Neural cell (in vitro differentiated cells): ENCODE data around the gene KRTAP10-10. TPM values are rescaled to one million over a fixed set of nuclear protein-coding genes. Genes with fewer than 3 reads are reported as not detected.
"Not testable (repeated sequence)": the region's sequence is repeated elsewhere in the genome, so short reads cannot be mapped to it uniquely, and the experiment has no call there.

Experiments used
- H2AFZ ChIP-seq: fragments of 200-600, 300-800 bp; sonication (generic), shearing (Covaris generic); 2 replicates; pipeline ENCODE4 v1.6.0; 2014; ENCODE audit warnings: low read depth, mild to moderate bottlenecking, antibody characterized with exemption, low read length, moderate library complexity
- H3F3A ChIP-seq: fragments of 200-600 bp; shearing (Covaris generic); 2 replicates; pipeline ENCODE4 v1.6.1; 2016; ENCODE audit warnings: mild to moderate bottlenecking, moderate library complexity, mixed read lengths, antibody characterized with exemption, low read length; ENCODE audit not compliant: insufficient read depth, poor library complexity, severe bottlenecking
- H3K27ac ChIP-seq: fragments of 200-600, 300-800 bp; sonication (generic), shearing (Covaris generic); 2 replicates; pipeline ENCODE4 v1.5.1; 2014; ENCODE audit warnings: mild to moderate bottlenecking, low read length, moderate library complexity
- H3K27me3 ChIP-seq: fragments of 300-800, 200-600 bp; sonication (generic), shearing (Covaris generic); 2 replicates; pipeline ENCODE4 v1.6.0; 2014; ENCODE audit warnings: mild to moderate bottlenecking, low read depth, low read length, moderate library complexity; ENCODE audit not compliant: insufficient read depth
- H3K36me3 ChIP-seq: fragments of 300-800, 200-600 bp; sonication (generic), shearing (Covaris generic); 2 replicates; pipeline ENCODE4 v1.5.1; 2014; ENCODE audit warnings: mild to moderate bottlenecking, antibody characterized with exemption, low read length, moderate library complexity; ENCODE audit not compliant: insufficient read depth
- H3K4me2 ChIP-seq: fragments of 300-800, 200-600 bp; sonication (generic), shearing (Covaris generic); 2 replicates; pipeline ENCODE4 v1.6.0; 2014; ENCODE audit warnings: mild to moderate bottlenecking, low read length
- H3K4me3 ChIP-seq: fragments of 300-800, 200-600 bp; sonication (generic), shearing (Covaris generic); 2 replicates; pipeline ENCODE4 v1.5.1; 2014; ENCODE audit warnings: mild to moderate bottlenecking, low read length, moderate library complexity
- H3K79me2 ChIP-seq: fragments of 200-600 bp; shearing (Covaris generic); replicated peaks from 2 replicates; pipeline ENCODE4 v1.6.0; 2014; ENCODE audit warnings: mild to moderate bottlenecking, low read length, moderate library complexity; ENCODE audit not compliant: insufficient read depth
- H3K9ac ChIP-seq: fragments of 300-800, 200-600 bp; sonication (generic), shearing (Covaris generic); 2 replicates; pipeline ENCODE4 v1.6.1; 2016; ENCODE audit warnings: mild to moderate bottlenecking, low read length, mixed read lengths
- H3K9me2 ChIP-seq: fragments of 200-600 bp; shearing (Covaris generic); 2 replicates; pipeline ENCODE4 v1.6.1; 2016; ENCODE audit warnings: mild to moderate bottlenecking, low read length, mixed read lengths; ENCODE audit not compliant: insufficient read depth
- H3K9me3 ChIP-seq: fragments of 200-600, 300-800 bp; sonication (generic), shearing (Covaris generic); 2 replicates; pipeline ENCODE4 v1.6.1; 2016; ENCODE audit warnings: mild to moderate bottlenecking, mixed run types, low read length, moderate library complexity, mixed read lengths
- H4K20me1 ChIP-seq: fragments of 200-600 bp; shearing (Covaris generic); 2 replicates; pipeline ENCODE4 v1.6.1; 2016; ENCODE audit warnings: mild to moderate bottlenecking, mixed run types; ENCODE audit not compliant: insufficient read depth
- EP300 ChIP-seq: fragments of 450-650 bp; conservative IDR thresholded peaks from 2 replicates; pipeline ENCODE4 v1.6.1; 2014; ENCODE audit warnings: antibody characterized with exemption, mild to moderate bottlenecking, moderate library complexity; ENCODE audit not compliant: poor library complexity, severe bottlenecking
- EZH2 ChIP-seq: fragments of 200-600, 300-800 bp; shearing (Covaris generic), sonication (generic); IDR thresholded peaks from 2 replicates; pipeline ENCODE4 v1.6.1; 2014; ENCODE audit warnings: antibody characterized with exemption, low read length, borderline replicate concordance, mild to moderate bottlenecking; ENCODE audit not compliant: insufficient read depth, poor library complexity, severe bottlenecking
- MXI1 ChIP-seq: fragments of 450-650 bp; conservative IDR thresholded peaks from 2 replicates; pipeline ENCODE4 v1.6.1; 2014; ENCODE audit warnings: antibody characterized with exemption, mild to moderate bottlenecking; ENCODE audit not compliant: poor library complexity, severe bottlenecking
- POLR2AphosphoS5 ChIP-seq: IDR thresholded peaks from 2 replicates; pipeline ENCODE4 v1.6.1; 2012
- RAD21 ChIP-seq: fragments of 450-650 bp; conservative IDR thresholded peaks from 2 replicates; pipeline ENCODE4 v1.6.1; 2014; ENCODE audit warnings: antibody characterized with exemption, mild to moderate bottlenecking, moderate library complexity
- SMC3 ChIP-seq: fragments of 450-650 bp; conservative IDR thresholded peaks from 2 replicates; pipeline ENCODE4 v1.6.1; 2014; ENCODE audit warnings: antibody characterized with exemption, mild to moderate bottlenecking, moderate library complexity; ENCODE audit not compliant: poor library complexity
- TAF1 ChIP-seq: IDR thresholded peaks from 2 replicates; pipeline ENCODE4 v1.6.1; 2012; ENCODE audit warnings: low read depth
- polyA plus RNA-seq: library from polyadenylated mRNA; depleted of rRNA; stranded (reverse); fragments of >200 nt; gene quantifications from 2 replicates; pipeline ENCODE4 v1.2.3, GENCODE V29; 2014
- TF ChIP-seq, protein P1 (sequence below): IDR thresholded peaks from 2 replicates; pipeline ENCODE4 v1.6.1; 2012; ENCODE audit warnings: borderline replicate concordance
- TF ChIP-seq, protein P2 (sequence below): fragments of 450-650 bp; IDR thresholded peaks from 2 replicates; pipeline ENCODE4 v1.5.1; 2014; ENCODE audit warnings: antibody characterized with exemption, mild to moderate bottlenecking, moderate library complexity; ENCODE audit not compliant: poor library complexity, severe bottlenecking

The KRTAP10-10 gene
- polyA plus RNA-seq, 1 donor from 2014 or later, result not detected

DNA sequence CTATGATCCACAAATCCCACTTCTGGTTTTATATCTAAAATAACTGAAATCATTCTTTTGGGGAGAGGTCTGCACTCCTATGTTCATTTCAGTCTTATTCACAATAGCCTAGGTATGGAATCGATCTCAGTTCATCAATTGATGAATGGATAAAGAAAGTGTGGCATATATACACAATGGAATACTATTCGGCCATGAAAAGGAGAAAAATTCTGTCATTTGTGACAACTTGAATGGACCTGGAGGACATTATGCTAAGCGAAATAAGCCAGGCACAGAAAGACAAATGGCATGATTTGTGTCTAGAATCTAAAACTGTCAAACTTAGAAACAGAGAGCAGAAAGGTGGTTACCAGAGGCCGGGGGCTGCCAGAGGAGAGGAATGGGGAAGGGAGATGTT, 30.7 kb upstream of the KRTAP10-10 start:
- Histone ChIP-seq H3K36me3 (no peaks in the 10 kb centered on the region), H3K27ac (no peak overlapping the region), H3K9me2 (no peaks in the 10 kb centered on the region), H3K79me2 (no peaks in the 10 kb centered on the region), H3F3A (no peaks in the 10 kb centered on the region), H3K27me3 (no peaks in the 10 kb centered on the region), H3K9me3 (peaks cover 4% of the 10 kb centered on the region), H2AFZ (no peak overlapping the region), H4K20me1 (no peaks in the 10 kb centered on the region), H3K9ac (no peak overlapping the region), H3K4me3 (no peak overlapping the region), H3K4me2 (no peak overlapping the region)
- TF ChIP-seq POLR2AphosphoS5, result no peak
- TF ChIP-seq, protein P1, sequence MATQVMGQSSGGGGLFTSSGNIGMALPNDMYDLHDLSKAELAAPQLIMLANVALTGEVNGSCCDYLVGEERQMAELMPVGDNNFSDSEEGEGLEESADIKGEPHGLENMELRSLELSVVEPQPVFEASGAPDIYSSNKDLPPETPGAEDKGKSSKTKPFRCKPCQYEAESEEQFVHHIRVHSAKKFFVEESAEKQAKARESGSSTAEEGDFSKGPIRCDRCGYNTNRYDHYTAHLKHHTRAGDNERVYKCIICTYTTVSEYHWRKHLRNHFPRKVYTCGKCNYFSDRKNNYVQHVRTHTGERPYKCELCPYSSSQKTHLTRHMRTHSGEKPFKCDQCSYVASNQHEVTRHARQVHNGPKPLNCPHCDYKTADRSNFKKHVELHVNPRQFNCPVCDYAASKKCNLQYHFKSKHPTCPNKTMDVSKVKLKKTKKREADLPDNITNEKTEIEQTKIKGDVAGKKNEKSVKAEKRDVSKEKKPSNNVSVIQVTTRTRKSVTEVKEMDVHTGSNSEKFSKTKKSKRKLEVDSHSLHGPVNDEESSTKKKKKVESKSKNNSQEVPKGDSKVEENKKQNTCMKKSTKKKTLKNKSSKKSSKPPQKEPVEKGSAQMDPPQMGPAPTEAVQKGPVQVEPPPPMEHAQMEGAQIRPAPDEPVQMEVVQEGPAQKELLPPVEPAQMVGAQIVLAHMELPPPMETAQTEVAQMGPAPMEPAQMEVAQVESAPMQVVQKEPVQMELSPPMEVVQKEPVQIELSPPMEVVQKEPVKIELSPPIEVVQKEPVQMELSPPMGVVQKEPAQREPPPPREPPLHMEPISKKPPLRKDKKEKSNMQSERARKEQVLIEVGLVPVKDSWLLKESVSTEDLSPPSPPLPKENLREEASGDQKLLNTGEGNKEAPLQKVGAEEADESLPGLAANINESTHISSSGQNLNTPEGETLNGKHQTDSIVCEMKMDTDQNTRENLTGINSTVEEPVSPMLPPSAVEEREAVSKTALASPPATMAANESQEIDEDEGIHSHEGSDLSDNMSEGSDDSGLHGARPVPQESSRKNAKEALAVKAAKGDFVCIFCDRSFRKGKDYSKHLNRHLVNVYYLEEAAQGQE, result no peak
- no peak for TF ChIP-seq TAF1
- TF ChIP-seq SMC3, result no peak

DNA sequence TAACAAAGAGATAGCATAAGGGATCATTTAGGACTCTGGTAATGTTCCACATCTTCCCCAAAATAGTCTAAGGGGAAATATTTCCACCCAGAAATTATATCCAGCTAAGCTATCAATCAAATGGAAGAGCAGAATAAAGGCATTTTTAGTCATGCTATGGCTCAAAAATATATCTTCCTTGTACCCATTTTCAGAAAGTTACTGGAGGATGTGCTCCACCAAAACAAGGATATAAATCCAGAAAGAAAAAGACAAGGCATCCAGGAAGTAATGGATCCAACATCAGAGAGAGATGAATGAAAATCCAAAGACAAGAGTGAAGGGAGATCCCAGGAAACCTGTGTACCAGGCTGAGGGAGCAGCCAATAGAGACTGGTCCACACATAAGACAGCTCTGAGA, 28.0 kb upstream of the KRTAP10-10 start:
- Histone ChIP-seq H3K79me2 (no peaks in the 10 kb centered on the region), H3K4me2 (no peak overlapping the region), H4K20me1 (no peaks in the 10 kb centered on the region), H3K27me3 (no peaks in the 10 kb centered on the region), H3K9me3 (no peaks in the 10 kb centered on the region), H3K9me2 (no peaks in the 10 kb centered on the region), H3K9ac (no peak overlapping the region), H3K27ac (no peak overlapping the region), H3K36me3 (no peaks in the 10 kb centered on the region), H3F3A (no peaks in the 10 kb centered on the region), H3K4me3 (no peak overlapping the region), H2AFZ (no peak overlapping the region)
- TF ChIP-seq, protein P1, result no peak
- TF ChIP-seq, protein P2, sequence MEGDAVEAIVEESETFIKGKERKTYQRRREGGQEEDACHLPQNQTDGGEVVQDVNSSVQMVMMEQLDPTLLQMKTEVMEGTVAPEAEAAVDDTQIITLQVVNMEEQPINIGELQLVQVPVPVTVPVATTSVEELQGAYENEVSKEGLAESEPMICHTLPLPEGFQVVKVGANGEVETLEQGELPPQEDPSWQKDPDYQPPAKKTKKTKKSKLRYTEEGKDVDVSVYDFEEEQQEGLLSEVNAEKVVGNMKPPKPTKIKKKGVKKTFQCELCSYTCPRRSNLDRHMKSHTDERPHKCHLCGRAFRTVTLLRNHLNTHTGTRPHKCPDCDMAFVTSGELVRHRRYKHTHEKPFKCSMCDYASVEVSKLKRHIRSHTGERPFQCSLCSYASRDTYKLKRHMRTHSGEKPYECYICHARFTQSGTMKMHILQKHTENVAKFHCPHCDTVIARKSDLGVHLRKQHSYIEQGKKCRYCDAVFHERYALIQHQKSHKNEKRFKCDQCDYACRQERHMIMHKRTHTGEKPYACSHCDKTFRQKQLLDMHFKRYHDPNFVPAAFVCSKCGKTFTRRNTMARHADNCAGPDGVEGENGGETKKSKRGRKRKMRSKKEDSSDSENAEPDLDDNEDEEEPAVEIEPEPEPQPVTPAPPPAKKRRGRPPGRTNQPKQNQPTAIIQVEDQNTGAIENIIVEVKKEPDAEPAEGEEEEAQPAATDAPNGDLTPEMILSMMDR, result no peak
- no peak for TF ChIP-seq EZH2
- TF ChIP-seq RAD21, result no peak
- TF ChIP-seq SMC3, result no peak
- no peak for TF ChIP-seq TAF1
- TF ChIP-seq MXI1, result no peak
- TF ChIP-seq POLR2AphosphoS5, result no peak
- no peak for TF ChIP-seq EP300

DNA sequence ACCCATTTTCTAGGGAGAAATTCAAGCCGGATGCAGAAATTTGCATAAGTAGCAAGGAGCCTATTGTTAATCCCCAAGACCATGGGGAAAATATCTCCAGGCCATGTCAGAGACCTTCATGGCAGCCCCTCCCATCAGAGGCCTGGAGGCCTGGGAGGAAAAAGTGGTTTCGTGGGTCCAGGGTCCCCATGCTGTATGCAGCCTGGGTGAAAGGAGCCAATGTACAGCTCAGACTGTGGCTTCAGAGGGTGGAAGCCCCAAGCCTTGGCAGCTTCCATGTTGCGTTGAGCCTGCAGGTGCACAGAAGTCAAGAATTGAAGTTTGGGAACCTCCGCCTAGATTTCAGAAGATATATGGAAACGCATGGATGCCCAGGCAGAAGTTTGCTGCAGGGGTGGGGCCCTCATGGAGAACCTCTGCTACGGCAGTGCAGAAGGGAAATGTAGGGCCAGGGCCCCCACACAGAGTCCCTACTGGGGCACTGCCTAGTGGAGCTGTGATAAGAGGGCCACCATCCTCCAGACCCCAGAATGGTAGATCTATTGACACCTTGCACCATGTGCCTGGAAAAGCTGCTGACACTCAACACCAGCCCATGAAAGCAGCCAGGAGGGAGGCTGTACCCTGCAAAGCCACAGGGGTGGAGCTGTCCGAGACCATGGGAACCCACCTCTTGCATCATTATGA, 26.9 kb upstream of the KRTAP10-10 start:
- H4K20me1 ChIP-seq, H3K36me3 ChIP-seq, H3K27ac ChIP-seq, H3K4me2 ChIP-seq, H3F3A ChIP-seq, H3K9me3 ChIP-seq, H3K4me3 ChIP-seq, H3K79me2 ChIP-seq, H3K9me2 ChIP-seq, H3K27me3 ChIP-seq, H3K9ac ChIP-seq, H2AFZ ChIP-seq: not testable (repeated sequence)
